ENCODE data around the gene NPB.
A peak's percentile ranks its signal among the peaks of the same experiment; 100 is the strongest.

The NPB gene

GRCh38 chr17:81934850-81935708 is 33.0 kb downstream of the NPB start:
- DNase-seq = no peak
- H3K36me3 ChIP-seq = peaks cover 12% of the 10 kb centered on the region
- no peak overlapping the region for H3K4me3 ChIP-seq (ENCODE audit: low read depth, low read length)
- TF ChIP-seq, protein P1, sequence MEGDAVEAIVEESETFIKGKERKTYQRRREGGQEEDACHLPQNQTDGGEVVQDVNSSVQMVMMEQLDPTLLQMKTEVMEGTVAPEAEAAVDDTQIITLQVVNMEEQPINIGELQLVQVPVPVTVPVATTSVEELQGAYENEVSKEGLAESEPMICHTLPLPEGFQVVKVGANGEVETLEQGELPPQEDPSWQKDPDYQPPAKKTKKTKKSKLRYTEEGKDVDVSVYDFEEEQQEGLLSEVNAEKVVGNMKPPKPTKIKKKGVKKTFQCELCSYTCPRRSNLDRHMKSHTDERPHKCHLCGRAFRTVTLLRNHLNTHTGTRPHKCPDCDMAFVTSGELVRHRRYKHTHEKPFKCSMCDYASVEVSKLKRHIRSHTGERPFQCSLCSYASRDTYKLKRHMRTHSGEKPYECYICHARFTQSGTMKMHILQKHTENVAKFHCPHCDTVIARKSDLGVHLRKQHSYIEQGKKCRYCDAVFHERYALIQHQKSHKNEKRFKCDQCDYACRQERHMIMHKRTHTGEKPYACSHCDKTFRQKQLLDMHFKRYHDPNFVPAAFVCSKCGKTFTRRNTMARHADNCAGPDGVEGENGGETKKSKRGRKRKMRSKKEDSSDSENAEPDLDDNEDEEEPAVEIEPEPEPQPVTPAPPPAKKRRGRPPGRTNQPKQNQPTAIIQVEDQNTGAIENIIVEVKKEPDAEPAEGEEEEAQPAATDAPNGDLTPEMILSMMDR (IDR thresholded peaks at IDR 0.05; ENCODE audit: low read depth, low read length) = no peak
- H3K27me3 ChIP-seq = no peaks in the 10 kb centered on the region
- no peaks in the 10 kb centered on the region for H3K9me3 ChIP-seq
- no peaks in the 10 kb centered on the region for H3K4me1 ChIP-seq

DNA sequence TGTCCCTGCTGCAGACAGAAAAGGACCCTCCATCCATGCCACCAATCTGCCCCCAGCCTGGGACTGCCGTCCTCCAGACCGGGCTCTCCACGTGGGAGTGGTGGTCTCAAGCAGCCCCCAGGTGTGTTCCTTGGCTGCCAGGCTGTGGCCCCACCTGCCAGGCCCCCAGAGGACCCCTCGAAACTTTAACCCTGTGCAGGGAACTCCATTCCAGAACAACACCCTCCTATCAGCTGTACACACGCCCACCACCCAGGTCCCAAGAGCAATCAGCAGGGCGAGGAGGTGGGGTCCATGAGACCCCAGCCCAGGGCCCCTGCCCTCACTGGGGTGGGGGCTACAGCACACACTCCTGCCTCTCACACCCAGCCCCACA is 33.7 kb downstream of the NPB start:
- no peak for DNase-seq
- no peaks in the 10 kb centered on the region for H3K9me3 ChIP-seq
- H3K27me3 ChIP-seq = no peaks in the 10 kb centered on the region
- no peaks in the 10 kb centered on the region for H3K4me1 ChIP-seq
- H3K36me3 ChIP-seq = peaks cover 12% of the 10 kb centered on the region
- peak overlapping the region; percentile 86 for H3K4me3 ChIP-seq (ENCODE audit: low read depth, low read length)
- TF ChIP-seq, protein P1 (IDR thresholded peaks at IDR 0.05; ENCODE audit: low read depth, low read length) = no peak

DNA sequence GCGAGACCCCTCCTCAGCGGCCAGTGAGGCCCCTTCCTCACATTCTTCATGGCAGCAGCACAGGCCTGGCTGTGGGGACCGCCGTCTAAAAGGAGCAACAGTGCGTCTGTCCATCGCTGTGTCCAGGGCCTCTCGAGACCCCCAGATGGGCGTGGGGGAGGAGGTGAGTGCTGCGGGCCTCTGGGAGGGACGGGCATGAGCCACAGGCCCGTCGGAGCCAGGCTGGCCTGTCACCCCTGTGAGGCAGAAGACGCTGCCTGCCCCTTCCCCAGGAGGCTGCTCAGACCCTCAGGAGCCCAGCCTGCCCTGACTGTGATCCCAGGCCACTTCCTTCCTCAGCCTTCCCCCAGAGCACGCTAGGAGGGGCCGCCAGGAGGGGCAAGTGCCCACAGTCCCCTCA is 37.2 kb downstream of the NPB start:
- no peaks in the 10 kb centered on the region for H3K27me3 ChIP-seq
- no peak overlapping the region for H3K4me3 ChIP-seq (ENCODE audit: low read depth, low read length)
- H3K4me1 ChIP-seq = no peaks in the 10 kb centered on the region
- DNase-seq = no peak
- no peaks in the 10 kb centered on the region for H3K9me3 ChIP-seq
- peaks cover 8% of the 10 kb centered on the region for H3K36me3 ChIP-seq
- TF ChIP-seq, protein P1 (IDR thresholded peaks at IDR 0.05; ENCODE audit: low read depth, low read length) = no peak

GRCh38 chr17:81939881-81940385 is 37.9 kb downstream of the NPB start:
- H3K27me3 ChIP-seq = no peaks in the 10 kb centered on the region
- H3K4me1 ChIP-seq = no peaks in the 10 kb centered on the region
- no peaks in the 10 kb centered on the region for H3K9me3 ChIP-seq
- no peak overlapping the region for H3K4me3 ChIP-seq (ENCODE audit: low read depth, low read length)
- peaks cover 7% of the 10 kb centered on the region; the same call in 1 of the 2 replicates for H3K36me3 ChIP-seq
- TF ChIP-seq, protein P1 (IDR thresholded peaks at IDR 0.05; ENCODE audit: low read depth, low read length) = no peak
- DNase-seq = no peak

- Histone ChIP-seq H3K4me3 (ENCODE audit: low read depth, low read length) (no peak overlapping the region), H3K27me3 (no peaks in the 10 kb centered on the region), H3K36me3 (peaks cover under 1% of the 10 kb centered on the region; the same call in 1 of the 2 replicates), H3K9me3 (no peaks in the 10 kb centered on the region), H3K4me1 (no peaks in the 10 kb centered on the region)
- DNase-seq = peak; percentile 8
- TF ChIP-seq, protein P1 (IDR thresholded peaks at IDR 0.05; ENCODE audit: low read depth, low read length) = no peak
These were observed 38.8 kb downstream of the NPB start for GRCh38 chr17:81940538-81941483.
